ENCODE results near the gene SLFN12L.

SLFN12L gene

GRCh38 chr17:35428229-35428628 is 109.2 kb downstream of the SLFN12L start:
- DNase-seq, result no peak

GRCh38 chr17:35423761-35424160 is 113.7 kb downstream of the SLFN12L start:
- DNase-seq, result no peak

Data from inflammatory macrophage treated with lipopolysaccharide for 4 hours (primary cell).